Body of pancreas (tissue), 4 donors: Measurements from ENCODE around the gene MIR17HG.

ENCODE experiments used
- POLR2A ChIP-seq, 3 donors: fragments of 450-650 bp; IDR thresholded peaks; one replicate each; pipeline ENCODE4 v1.6.1; 2016; ENCODE audit warnings: antibody characterized with exemption in 3 of 3, mild to moderate bottlenecking in 2 of 3
- TF ChIP-seq, protein P1 (sequence below), 7 experiments: fragments of 450-650 bp in 4 of 7; fragments of 200-600 bp in 3 of 7; sonication (generic) in 3 of 7; IDR thresholded peaks; one replicate each; pipeline ENCODE4 v1.5.1; 2016 to 2019; ENCODE audit warnings: antibody characterized with exemption in 7 of 7

DNA sequence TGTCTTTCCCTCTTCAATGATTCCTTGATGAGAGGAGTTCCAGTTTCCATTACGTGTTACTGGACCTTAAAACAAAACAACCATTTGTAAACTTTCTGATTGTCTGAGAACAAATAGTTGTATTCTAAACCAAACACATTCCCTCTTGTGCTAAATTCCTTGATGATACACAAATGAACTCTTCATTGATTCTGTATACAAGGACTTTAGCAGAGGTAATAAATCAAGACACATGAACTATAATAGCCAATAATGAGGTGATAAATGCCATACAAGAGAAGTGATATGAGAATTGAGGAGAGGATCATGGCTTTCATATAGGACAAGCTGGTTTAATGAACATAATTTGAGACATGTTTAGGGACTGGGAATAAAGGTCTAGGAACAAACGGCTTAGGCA is 37.4 kb downstream of the MIR17HG start:
- TF ChIP-seq, protein P1, sequence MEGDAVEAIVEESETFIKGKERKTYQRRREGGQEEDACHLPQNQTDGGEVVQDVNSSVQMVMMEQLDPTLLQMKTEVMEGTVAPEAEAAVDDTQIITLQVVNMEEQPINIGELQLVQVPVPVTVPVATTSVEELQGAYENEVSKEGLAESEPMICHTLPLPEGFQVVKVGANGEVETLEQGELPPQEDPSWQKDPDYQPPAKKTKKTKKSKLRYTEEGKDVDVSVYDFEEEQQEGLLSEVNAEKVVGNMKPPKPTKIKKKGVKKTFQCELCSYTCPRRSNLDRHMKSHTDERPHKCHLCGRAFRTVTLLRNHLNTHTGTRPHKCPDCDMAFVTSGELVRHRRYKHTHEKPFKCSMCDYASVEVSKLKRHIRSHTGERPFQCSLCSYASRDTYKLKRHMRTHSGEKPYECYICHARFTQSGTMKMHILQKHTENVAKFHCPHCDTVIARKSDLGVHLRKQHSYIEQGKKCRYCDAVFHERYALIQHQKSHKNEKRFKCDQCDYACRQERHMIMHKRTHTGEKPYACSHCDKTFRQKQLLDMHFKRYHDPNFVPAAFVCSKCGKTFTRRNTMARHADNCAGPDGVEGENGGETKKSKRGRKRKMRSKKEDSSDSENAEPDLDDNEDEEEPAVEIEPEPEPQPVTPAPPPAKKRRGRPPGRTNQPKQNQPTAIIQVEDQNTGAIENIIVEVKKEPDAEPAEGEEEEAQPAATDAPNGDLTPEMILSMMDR (IDR thresholded peaks at IDR 0.05), result no peak
- no peak for TF ChIP-seq POLR2A (IDR thresholded peaks at IDR 0.05)
